BJ (cell line): Measurements from ENCODE around the gene DNAJC6. TPM values are rescaled to one million over a fixed set of nuclear protein-coding genes. Genes with fewer than 3 reads are reported as not detected.
"Not testable (repeated sequence)": the region's sequence is repeated elsewhere in the genome, so short reads cannot be mapped to it uniquely, and the experiment has no call there.

Experiments
- CTCF ChIA-PET: fragments of 350-600 bp; formaldehyde crosslinking; extraction: SDS; loops from one replicate; lab custom pipeline; 2021; ENCODE audit warnings: antibody characterized with exemption, inconsistent platforms; lab: Yijun Ruan, JAX
- POLR2A ChIA-PET: fragments of 300-600 bp; sonication (Branson Sonifier 250); formaldehyde crosslinking; extraction: SDS; loops from one replicate; lab custom pipeline; 2021; ENCODE audit warnings: antibody characterized with exemption; lab: Charles Lee
- DNase-seq: peaks from one replicate; pipeline ENCODE4 v3.0.0-alpha.2; 2011; ENCODE audit warnings: low read depth
- H3K27me3 ChIP-seq: 2 replicates; pipeline ENCODE4 v1.6.0; 2011; ENCODE audit warnings: low read length; ENCODE audit not compliant: control insufficient read depth, insufficient read depth
- H3K36me3 ChIP-seq: 2 replicates; pipeline ENCODE4 v1.5.1; 2011; ENCODE audit warnings: low read length; ENCODE audit not compliant: control insufficient read depth, insufficient read depth
- H3K4me3 ChIP-seq: 2 replicates; pipeline ENCODE4 v1.5.1; 2011; ENCODE audit warnings: low read depth, mild to moderate bottlenecking, control low read depth, low read length
- CTCF ChIP-seq: IDR thresholded peaks from 2 replicates; pipeline ENCODE4 v1.5.1; 2011; ENCODE audit warnings: low read depth, mild to moderate bottlenecking, control low read depth, inconsistent platforms, low read length, moderate library complexity; ENCODE audit not compliant: insufficient read depth
- polyA plus RNA-seq: library from polyadenylated mRNA; depleted of rRNA; stranded (reverse); fragments of >200 nt; gene quantifications from 2 replicates; pipeline ENCODE4 v1.2.3, GENCODE V29; 2011

DNAJC6 gene
- polyA plus RNA-seq, 1 experiment: 10.5 TPM

- TF ChIP-seq CTCF: no peak
- POLR2A ChIA-PET: no interaction called here
- H3K27me3 ChIP-seq: no peaks in the 10 kb centered on the region
- DNase-seq: no peak
- CTCF ChIA-PET: interaction anchor here (1.0 to 2.8 kb wide), 3 partner anchors 12 to 87 kb away, joined by 3 to 8 read pairs (median 3); no protein-coding TSS in a partner anchor
- H3K36me3 ChIP-seq: no peaks in the 10 kb centered on the region
- H3K4me3 ChIP-seq: no peak overlapping the region
Observed at GRCh38 chr1:65372557-65372956, 63.2 kb downstream of the DNAJC6 start.

DNA sequence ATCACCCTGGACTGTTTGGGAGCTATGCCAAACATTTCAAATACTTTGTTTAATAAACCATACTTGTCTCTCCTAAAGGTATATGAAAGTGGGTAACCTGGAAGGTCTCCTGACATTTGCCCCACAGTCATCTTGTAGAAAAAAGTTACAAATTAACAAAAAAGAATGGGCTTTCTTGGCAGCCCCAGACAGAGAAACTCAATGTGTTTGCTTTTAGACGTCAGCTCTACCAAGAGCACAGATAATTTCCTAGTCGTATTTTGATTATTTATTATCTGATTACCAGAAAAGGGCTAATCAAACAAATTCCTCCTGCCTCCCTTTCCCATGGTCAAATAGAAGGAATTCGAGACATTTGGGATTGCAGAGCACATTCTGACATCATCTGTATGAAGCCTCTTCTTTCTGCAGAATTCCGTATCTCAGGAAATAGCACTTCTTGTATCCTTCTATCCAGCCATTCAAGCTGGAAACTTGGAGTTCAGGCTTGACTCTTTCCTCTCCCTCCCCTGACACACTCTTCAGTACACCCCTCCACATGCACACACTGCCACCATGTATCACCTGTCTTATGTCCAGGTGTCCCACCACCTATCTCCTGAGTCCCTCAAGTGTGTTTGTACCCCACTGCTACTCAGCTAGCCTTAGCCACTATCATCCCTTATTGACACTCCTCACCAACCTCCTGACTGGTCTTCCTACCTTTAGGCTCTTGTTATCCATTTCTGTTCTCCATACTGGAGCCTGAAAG lies 68.3 kb downstream of the DNAJC6 start:
- CTCF ChIA-PET: no interaction called here
- POLR2A ChIA-PET: no interaction called here
- Histone ChIP-seq H3K27me3 (no peaks in the 10 kb centered on the region), H3K36me3 (no peaks in the 10 kb centered on the region), H3K4me3 (no peak overlapping the region)
- no peak for DNase-seq
- TF ChIP-seq CTCF: no peak

DNA sequence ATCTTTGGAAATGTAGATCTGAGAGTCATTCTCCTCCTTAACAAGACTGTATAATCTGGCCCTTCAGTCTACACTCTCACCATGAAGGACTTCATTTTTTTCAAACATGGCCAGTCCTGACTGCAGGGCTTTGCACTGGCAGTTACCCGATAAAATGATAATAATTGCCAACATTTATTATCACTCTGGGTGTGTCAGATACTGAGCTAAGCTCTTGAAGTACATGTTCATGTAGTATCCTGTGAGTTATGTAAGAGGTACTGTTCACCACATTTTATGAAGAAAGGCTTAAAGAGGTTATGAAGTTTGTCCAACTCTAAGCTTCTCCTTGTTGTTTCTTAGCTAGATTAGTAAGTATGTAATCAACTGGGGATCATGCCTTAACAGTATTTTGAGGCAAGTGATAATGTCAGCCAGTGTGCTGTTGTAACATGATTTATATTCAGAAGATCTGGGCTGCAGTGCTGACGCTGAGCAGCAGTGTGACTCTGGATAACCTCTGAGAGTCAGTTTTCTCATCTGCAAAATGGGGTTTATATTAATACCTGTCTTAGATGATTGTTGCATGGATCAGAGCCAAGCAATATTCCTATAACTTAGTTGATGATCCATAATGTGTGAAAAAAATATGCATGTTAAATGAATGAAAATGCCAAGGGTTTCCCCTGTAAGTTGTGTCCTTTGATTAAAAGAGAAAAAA lies 69.1 kb downstream of the DNAJC6 start:
- no peak for DNase-seq
- POLR2A ChIA-PET: no interaction called here
- no peak for TF ChIP-seq CTCF
- H3K36me3 ChIP-seq: no peaks in the 10 kb centered on the region
- CTCF ChIA-PET: no interaction called here
- H3K27me3 ChIP-seq: no peaks in the 10 kb centered on the region
- no peak overlapping the region for H3K4me3 ChIP-seq

- H3K4me3 ChIP-seq, DNase-seq, POLR2A ChIA-PET, H3K27me3 ChIP-seq, H3K36me3 ChIP-seq: not testable (repeated sequence)
- CTCF ChIA-PET: interaction anchor here (1.9 kb wide), 1 partner anchor 13 kb away, joined by 8 read pairs; no protein-coding TSS in a partner anchor
Observed at GRCh38 chr1:65384426-65384825, 75.1 kb downstream of the DNAJC6 start.

DNA sequence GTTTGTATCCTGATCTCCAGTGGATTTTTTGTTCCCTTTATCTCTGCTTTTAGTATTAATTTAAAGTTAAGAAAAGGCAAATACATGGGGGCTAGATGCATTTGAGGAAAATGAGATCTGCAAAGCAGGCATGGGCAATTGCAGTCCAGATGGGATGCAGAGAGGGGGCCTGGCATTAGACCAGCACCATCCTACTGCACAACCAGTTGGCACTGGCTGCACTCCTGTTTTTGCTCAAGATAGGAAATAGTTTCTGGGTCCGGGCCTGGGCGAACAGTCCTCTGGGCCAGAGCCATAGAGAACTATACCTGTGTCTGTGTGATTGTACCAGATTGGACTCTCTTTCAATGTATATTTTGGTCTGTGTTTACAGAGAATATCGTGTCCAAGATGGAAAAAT lies 77.1 kb downstream of the DNAJC6 start:
- no peaks in the 10 kb centered on the region for H3K27me3 ChIP-seq
- no peak for TF ChIP-seq CTCF
- CTCF ChIA-PET: no interaction called here
- no peak for DNase-seq
- H3K4me3 ChIP-seq: no peak overlapping the region
- POLR2A ChIA-PET: no interaction called here
- no peaks in the 10 kb centered on the region for H3K36me3 ChIP-seq
